GM18520 (cell line): ENCODE measurements around the gene GLIS1.
"Not testable (repeated sequence)": the region's sequence is repeated elsewhere in the genome, so short reads cannot be mapped to it uniquely, and the experiment has no call there.

Experiments used
- ATAC-seq: cut with Tn5 transposase; IDR thresholded peaks from one replicate; pipeline ENCODE4 v1.9.1; 2021; ENCODE audit not compliant: unreplicated experiment

GLIS1 gene

DNA sequence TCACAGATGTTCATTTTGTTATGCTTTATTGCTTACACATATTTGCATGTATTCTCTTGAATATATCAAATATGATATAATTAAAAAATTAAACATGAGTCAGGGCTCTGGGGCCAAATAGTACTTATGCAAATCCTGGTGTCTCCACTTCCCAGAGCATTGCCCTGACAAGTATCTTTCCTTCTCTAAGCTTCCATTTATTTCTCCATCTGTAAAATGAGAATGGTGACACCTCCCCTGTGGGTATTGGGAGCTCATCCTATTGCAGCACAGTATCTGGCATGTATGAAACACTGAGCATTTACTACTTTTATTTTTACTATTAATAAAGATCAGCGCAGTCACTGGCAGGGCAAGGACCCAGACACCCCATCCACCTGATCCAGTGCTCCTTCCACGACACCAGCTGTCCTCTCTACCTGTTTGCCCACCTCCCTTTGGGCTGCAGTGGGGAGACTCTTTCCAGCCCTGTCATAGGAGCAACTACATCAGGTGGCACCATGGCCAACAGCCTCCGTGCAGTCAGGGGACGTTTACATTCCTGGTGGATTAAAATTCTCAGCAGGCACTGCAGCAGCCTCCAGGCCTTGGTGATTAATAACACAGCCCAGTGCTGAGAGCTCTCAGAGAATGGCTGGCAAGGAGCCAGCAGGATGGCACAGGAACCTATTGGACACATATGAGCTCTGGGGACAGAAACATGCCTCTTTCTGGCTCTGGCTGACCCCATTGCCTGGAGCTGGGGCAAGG, 166.7 kb downstream of the GLIS1 start:
- no peak for ATAC-seq

DNA sequence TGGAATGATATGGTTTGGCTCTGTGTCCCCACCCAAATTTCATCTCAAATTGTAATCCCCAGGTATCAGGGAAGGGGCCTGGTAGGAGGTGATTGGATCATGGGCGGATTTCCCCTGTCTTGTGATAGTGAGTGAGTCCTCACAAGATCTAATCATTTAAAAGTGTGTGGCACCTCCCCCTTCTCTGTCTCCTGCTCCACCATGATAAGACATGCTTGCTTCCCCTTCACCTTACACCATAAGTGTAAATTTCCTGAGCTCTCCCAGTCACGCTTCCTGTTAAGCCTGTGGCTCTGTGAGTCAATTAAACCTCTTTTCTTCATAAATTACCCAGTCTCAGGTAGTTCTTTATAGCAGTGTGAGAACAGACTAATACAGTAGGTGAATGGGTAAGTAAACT, 170.4 kb downstream of the GLIS1 start:
- ATAC-seq = no peak

DNA sequence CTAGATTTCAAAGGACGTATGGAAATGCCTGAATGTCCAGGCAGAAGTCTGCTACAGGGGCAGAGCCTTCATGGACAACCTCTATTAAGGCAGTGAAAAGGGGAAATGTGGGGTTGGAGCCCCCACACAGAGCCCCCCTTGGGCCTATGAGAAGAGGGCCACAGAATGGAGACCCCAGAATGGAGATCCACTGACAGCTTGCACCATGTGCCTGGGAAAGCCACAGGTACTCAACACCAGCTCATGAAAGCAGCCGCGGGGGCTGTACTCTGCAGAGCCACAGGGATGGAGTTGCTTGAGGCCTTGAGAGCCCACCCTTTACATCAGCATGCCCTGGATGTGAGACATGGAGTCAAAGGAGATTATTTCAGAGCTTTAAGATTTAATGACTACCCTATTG, 171.1 kb downstream of the GLIS1 start:
- ATAC-seq = no peak

DNA sequence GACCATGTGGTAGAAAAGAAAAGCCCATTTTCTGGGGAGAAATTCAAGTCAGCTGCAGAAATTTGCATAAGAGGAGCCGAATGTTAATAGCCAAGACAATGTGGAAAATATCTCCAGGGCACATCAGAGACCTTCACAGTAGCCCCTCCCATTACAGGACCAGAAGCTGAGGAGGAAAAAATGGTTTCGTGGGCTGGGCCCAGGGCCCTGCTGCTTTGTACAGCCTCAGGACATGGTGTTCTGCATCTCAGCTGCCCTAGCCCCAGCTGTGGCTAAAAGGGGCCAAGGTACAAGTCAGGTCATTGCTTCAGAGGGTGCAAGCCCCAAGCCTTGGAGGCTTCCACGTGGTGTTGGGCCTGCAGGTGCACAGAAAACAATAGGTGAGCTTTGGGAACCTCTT, 171.5 kb downstream of the GLIS1 start:
- no peak for ATAC-seq

DNA sequence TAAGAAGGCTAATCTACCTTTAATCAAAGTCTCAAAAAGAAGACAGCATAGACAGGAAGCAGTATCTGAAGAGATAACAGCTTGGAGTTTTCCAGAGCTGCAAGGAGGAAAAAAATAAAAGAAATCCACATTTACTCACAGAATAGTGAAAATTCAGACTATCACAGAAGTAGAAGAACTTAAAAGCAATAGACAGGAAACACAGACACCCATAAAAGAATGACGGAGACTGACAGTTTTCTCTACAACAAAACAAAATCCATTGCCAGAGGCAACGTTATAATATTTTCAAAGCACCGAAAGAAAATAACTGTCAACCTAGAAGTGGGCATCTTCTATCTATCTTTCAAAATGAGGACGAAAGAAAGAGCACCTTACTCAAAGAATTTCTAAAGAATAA, 175.4 kb downstream of the GLIS1 start:
- no peak for ATAC-seq

DNA sequence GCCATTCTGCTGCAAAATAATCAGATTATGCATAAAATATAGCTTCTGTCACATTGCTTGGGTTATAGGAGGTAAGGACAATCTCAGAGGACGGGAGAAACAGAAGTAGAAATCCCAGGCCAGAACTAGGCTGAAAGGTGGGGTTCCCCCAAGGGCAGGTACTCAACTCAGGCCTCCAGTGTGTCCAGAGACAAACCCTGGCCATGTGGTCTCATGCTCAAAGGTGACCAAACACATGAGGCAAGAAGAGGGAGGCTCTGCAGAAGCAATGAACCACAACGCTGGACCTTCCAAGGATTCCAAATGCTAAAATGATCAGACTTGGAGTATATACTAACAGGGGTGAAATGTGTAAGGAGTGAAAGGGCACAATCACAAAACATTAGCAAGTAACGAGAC, 176.0 kb downstream of the GLIS1 start:
- no peak for ATAC-seq

DNA sequence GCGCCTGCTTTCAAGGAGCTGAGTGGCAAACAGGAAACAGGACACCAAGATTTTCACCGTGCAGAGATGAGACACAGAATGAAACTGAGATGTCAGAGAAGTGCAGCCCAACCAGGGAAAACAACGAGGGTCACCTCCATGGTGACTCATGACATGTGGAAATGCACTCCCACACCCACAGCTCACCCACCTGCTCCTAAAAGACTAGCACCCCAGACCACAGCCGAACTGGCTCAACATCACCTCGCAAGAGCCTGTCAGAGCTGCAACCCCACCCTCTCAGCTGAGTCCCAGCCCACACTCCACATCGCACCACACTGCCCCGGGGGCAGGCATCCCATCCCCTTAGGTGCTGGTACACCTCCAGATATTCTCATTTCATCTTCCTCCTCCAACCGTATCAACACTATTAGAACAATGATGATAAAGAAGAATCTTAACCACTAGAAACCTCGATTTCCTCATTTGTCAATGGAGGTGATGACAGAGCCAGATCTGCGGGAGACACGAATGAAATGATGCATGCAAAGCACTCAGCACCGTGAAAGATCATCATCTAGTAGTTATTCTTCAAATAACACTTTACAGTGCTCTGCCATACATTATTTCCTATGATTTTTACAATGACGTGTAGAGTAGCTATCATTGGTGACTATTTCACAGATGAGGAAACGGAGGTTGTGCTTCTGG, 176.5 kb downstream of the GLIS1 start:
- no peak for ATAC-seq

DNA sequence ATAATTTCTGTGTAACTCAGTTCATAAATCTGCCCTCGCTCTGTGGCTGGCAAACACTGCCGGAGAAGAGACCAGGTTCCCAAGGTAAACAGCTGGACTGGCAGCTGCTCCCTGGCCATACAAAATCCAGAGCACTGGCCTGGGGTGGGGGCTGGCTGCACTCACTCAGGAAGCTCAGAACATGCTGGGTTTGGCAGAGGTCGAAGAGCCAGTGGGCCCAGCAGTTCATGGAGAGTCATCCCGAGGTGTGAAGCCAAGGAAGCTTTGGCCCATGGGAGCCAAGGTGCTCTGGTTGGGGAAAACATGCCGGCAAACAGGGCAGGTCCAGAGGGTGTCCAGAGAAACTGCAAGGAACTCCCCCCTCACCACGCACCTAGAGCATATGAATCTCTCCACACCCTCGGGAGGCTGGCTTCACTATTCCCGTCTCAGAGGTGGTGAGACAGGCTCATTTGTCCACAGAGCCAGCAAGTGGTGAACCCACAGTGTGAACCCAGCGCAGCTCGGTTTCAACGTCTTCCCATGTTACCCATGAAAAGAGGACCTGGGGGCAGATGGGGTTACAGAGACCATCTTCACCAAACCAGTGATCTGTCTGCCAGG, 177.4 kb downstream of the GLIS1 start:
- no peak for ATAC-seq

DNA sequence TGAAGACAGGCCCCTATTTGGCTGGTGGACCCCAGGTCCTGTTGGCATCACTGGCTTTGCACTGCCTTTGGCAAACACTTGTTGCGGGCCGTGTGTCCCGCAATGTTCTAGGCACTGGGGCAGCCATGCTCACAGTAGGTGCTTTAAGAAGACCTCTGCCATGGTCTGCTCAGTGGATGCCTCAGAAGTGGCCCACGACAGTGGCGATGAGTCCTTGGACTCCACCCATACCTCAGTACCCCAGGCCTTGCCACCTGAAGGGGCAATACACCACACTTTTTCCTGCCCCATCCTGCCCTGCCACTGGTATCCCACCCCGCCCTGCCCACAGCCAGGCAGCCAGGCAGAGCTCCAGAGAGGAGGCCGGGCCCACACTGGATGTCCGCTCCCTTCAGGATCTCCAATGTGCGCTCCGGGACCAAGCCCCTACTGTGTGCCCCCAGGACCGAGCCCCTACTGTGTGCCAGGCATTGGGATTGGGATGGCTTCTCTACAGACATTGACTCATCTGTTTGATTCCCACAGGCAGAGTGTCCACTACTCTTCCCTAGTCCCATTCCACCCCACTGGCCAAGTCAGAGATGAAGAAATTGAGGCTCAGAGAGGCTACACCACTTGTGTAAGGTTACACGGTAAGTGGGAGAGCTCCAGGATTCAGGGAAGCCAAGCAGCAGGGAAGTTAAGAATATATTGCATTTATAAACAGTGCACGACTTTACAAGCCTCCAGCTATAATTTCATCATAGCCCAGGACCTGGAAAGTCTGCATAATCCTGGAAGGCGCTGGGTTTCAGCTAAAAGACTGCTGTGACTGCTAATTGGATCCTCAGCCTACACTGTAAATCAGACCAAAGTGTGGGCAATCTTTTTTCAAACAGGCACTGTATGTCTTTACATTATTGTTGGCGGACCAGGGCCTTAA, 178.1 kb downstream of the GLIS1 start:
- no peak for ATAC-seq

DNA sequence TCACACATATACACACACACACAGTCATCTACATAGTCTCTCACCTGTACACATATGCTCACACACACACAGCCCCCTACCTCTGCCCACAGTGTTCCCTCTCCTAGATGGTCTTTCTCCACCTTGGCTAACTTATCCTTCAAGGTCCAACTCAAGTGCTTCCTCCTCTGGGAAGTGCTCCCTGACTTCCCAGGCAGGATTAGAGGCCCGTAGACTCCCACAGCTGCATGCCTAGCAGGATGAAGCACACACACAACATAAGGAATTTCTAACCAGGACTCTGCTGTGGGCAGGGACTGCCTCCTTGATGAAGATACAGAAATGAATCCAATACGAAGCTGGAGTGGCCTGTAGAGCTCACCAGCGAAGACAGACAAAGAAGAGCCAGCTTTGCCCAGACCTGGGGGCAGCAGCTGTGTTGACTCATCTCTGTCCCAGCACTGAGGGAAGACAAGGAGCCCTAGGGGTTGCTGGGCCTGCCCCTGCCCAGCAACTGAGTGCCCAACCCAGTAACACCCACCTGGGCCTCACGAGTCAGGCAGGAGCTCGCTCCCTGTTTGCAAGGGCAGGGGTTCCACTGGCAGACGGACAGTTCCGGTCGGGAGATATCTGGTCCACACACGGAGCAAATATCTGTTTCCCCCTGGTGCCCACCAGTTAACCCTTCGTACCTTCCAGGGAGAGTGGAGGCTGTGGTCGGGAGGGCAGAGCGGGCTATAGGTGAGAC, 178.9 kb downstream of the GLIS1 start:
- no peak for ATAC-seq

DNA sequence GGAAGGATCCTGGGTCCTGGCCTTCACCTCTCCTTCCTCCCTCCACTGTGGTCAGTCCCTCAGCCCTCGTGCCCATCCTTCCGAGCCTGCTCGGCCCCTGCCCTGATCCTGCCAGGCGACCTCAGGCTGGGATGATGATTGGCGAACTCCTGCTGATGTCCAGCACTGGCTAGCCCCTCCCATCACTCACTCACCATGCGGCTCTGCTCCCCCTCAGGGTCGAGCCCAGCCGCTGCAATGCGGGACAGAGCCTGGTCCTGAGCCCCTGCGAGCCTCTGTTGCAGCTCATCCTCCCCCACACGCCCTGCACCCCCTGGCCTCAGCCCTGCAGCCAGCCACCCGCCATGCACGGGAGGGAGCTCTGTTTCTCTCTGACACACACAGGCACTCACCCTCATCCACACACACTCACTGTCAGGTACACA, 179.6 kb downstream of the GLIS1 start:
- no peak for ATAC-seq

DNA sequence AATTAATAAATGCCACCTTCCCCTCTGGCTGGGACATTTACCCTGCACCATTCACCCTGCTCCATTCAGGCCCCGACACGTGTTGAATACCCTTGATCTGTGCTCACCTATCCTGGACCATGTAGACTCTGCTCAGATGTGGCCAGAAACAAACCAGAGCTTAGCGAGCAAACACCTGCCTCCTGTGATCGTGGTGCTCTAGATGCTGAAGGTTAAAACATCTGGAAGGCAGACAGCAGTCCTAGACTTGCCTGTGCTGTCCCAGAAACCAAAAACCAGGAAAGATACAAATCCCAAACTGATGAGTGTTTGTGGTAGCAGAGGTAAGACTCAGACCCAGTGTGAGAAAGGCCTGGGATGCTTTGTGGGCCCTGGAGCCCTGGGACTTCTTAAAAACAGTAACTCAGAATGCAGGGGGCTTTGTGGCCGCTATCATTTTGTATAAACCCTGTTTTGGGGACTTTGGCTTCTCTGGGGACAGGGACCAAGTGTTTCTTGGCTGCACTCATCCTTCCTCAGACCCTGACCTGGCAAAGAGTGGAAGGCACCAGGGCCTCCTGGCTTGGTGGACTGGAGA, 180.1 kb downstream of the GLIS1 start:
- no peak for ATAC-seq

DNA sequence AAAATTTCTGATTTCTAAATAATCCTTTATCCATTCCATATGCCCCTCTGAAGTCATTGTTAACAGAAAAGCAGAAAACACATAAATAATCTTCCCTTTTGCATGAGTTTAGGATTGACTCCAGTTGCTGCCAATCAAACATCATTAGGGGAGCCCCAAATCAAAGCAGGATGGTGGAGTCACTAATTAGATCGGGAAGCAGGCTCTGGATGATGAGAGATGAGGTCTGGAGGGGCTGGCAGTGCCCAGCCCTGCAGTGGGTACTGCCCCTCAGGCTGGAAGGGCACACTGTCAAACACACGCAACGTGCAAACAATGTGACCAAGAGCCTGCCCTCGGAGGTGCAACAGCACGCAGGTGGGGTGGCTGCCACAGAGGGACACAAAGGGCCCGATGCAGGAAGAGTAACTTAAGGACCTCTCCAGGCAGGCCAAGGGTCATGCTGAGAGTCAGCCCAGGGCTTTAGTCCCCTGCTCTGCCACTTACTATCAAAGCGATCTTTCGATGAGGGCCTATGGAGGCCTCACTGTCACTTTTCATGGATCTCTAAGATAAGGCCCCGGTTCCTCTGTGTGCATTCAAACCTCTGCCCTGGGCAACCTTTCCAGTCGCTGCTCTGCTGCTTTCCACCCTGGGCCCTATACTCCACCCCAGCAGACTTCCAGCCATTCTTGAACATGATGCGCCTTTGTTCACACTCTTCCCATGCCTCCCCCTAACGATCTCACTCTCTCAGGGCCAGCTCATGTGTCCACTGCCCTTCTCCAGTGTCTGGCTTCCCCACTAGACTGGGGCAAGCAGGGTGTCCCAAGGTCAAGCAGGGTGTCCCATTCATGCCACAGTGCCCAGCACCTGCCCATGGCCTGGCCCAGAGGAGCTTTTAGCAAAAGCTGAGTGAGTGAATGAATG, 180.9 kb downstream of the GLIS1 start:
- no peak for ATAC-seq

DNA sequence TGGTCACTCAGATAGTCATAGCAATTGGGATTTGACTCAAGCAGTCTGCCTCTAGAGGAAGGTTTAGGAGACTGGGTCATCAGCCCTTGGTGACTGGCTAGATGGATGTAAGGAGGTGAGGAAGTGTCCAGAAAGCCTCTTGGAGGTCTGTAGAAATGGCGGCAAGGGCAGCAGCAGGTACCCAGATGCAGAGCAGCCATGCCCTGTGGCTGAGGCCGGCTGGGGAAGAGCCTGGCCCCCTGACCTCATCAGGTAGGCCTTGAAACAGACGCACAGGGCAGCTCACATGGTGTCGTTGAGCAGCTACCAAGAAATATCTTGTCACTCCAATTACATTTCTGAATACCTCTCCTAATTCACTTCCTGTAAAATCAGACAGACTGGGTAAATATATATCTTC, 181.6 kb downstream of the GLIS1 start:
- ATAC-seq = no peak

DNA sequence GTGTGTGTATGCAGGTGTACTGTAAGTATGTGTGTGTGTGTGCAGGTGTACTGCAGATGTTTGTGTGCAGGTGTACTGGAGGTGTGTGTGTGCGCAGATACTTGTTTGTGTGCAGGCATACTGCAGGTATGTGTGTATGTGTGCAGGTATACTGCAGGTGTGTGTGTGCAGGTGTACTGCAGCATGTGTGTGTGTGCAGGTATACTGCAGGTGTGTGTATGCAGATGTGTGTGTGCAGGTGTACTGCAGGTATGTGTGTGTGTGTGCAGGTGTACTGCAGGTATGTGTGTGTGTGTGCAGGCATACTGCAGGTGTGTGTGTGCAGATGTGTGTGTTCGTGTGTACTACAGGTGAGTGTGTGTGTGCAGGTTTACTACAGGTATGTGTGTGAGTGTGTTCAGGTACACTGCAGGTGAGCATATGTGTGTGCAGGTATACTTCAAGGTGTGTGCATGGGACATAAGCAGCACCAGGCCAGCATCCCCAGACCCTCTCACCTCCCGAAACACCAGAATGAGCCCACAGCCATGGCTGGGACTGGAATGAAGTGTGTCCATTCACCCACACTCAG, 182.2 kb downstream of the GLIS1 start:
- ATAC-seq = no peak

DNA sequence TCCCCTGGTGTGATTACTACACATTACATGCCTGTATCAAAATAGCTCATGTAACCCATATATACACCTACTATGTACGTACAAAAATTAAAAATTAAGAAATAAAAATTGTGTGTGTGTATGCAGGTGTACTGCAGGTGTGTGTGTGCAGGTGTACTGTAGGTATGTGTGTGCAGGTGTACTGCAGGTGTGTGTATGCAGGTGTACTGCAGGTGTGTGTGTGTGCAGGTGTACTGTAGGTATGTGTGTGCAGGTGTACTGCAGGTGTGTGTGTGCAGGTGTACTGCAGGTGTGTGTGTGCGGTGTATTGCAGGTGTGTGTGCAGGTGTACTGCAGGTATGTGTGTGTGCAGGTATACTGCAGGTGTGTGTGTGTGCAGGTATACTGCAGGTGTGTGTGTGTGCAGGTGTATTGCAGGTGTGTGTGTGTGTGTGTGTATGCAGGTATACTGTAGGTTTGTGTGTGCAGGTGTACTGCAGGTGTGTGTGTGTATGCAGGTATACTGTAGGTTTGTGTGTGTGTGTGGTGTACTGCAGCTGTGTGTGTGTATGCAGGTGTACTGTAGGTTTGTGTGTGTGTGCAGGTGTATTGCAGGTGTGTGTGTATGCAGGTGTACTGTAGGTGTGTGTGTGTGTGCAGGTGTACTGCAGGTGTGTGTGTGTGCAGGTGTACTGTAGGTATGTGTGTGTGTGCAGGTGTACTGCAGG, 183.2 kb downstream of the GLIS1 start:
- not testable (repeated sequence) for ATAC-seq

DNA sequence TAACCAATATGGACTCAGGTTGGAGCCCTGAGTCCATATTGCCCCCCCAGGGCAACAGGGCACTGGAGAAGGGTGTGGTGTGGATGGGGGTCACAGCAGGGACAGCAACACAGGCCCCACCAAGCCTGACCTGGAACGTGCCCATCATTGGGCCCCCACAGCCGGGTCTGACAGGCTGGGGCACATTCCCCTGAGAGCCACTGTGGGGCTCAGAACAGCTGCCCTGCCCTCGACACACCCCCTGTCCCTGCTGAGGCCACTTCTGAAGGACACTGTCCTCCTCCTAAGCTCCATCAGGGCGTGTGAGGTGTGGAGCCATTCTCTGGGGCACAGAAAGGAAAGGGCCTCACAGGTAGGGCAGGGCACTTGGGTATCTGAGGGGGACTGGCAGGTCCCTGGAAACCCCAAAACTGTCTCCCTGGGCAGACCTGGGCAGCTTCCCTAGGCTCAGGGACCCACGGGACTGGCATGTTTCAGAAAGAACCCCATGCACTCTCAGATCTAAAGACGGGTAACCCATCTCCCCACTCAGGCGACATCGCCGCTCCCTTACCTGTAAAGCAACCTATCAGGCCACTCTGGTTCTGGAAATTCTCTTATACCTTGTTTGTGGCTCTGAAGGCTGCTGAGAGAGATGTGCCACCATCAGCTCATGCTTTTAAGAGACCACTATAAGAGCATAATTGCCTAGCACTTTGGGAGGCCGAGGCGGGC, 184.2 kb downstream of the GLIS1 start:
- no peak for ATAC-seq
